ENCODE data around the gene CHADL. TPM values are rescaled to one million over a fixed set of nuclear protein-coding genes. Genes with fewer than 3 reads are reported as not detected.

Gene CHADL
- total RNA-seq, 4 donors from 2014 or later, result 5.9 to 12.6 (median 7.4) TPM

- Histone ChIP-seq H3K4me1 (peaks cover 0 to 8% (median 4%) of the 10 kb centered on the region in 3 donors), H3K36me3 (peaks cover 0 to 95% of the 10 kb centered on the region in 2 donors), H3K9me3 (no peaks in the 10 kb centered on the region), H3K27ac (no peak overlapping the region), H3K27me3 (no peaks in the 10 kb centered on the region), H3K4me3 (no peak overlapping the region)
- 69 to 89% methylated on average over 2 of the region's 3 CpGs for whole genome bisulfite sequencing, 2 donors (ENCODE audit: low coverage in 1 of 2)
- no peak for ATAC-seq
- TF ChIP-seq CTCF (IDR thresholded peaks at IDR 0.05) (no peak), EP300 (IDR thresholded peaks at IDR 0.05) (no peak), POLR2AphosphoS5 (IDR thresholded peaks at IDR 0.05) (no peak), POLR2A (IDR thresholded peaks at IDR 0.05) (no peak)
Measured at GRCh38 chr22:41280065-41280464, 39.3 kb upstream of the CHADL start.

GRCh38 chr22:41274856-41275255 is 34.1 kb upstream of the CHADL start:
- ATAC-seq, result no peak
- Histone ChIP-seq H3K27ac (no peak overlapping the region), H3K9me3 (no peaks in the 10 kb centered on the region), H3K4me3 (no peak overlapping the region), H3K27me3 (no peaks in the 10 kb centered on the region), H3K36me3 (peaks cover 0 to 98% of the 10 kb centered on the region in 2 donors), H3K4me1 (no peaks in the 10 kb centered on the region)
- WGBS, 2 donors (ENCODE audit: low coverage in 1 of 2), result 75 to 83% methylated on average over 3 to 4 of the region's 4 CpGs
- TF ChIP-seq POLR2A (IDR thresholded peaks at IDR 0.05), result no peak
- no peak for TF ChIP-seq POLR2AphosphoS5 (IDR thresholded peaks at IDR 0.05)
- no peak for TF ChIP-seq EP300 (IDR thresholded peaks at IDR 0.05)
- no peak for TF ChIP-seq CTCF (IDR thresholded peaks at IDR 0.05)

- H3K36me3 ChIP-seq, result peaks cover 0 to 98% of the 10 kb centered on the region in 2 donors
- 92% methylated on average over 2 of the region's 7 CpGs; no CpG with 5 or more reads in 1 of the 2 donors for WGBS, 2 donors (ENCODE audit: low coverage in 1 of 2)
- ATAC-seq, result no peak
- no peak overlapping the region for H3K4me3 ChIP-seq
- H3K4me1 ChIP-seq, result no peaks in the 10 kb centered on the region
- H3K9me3 ChIP-seq, result no peaks in the 10 kb centered on the region
- no peaks in the 10 kb centered on the region for H3K27me3 ChIP-seq
- no peak overlapping the region for H3K27ac ChIP-seq
- TF ChIP-seq POLR2AphosphoS5 (IDR thresholded peaks at IDR 0.05), result no peak
- no peak for TF ChIP-seq CTCF (IDR thresholded peaks at IDR 0.05)
- no peak for TF ChIP-seq POLR2A (IDR thresholded peaks at IDR 0.05)
- no peak for TF ChIP-seq EP300 (IDR thresholded peaks at IDR 0.05)
Measured at GRCh38 chr22:41273128-41273527, 32.4 kb upstream of the CHADL start.

GRCh38 chr22:41271787-41272186 is 31.1 kb upstream of the CHADL start:
- Histone ChIP-seq H3K27ac (no peak overlapping the region), H3K36me3 (peaks cover 0 to 100% of the 10 kb centered on the region in 2 donors), H3K27me3 (no peaks in the 10 kb centered on the region), H3K4me1 (no peaks in the 10 kb centered on the region), H3K4me3 (no peak overlapping the region), H3K9me3 (no peaks in the 10 kb centered on the region)
- no peak for ATAC-seq
- no peak for TF ChIP-seq CTCF (IDR thresholded peaks at IDR 0.05)
- TF ChIP-seq POLR2A (IDR thresholded peaks at IDR 0.05), result no peak
- TF ChIP-seq POLR2AphosphoS5 (IDR thresholded peaks at IDR 0.05), result no peak
- no peak for TF ChIP-seq EP300 (IDR thresholded peaks at IDR 0.05)
- 93% methylated on average over 5 of the region's 9 CpGs; no CpG with 5 or more reads in 1 of the 2 donors for WGBS, 2 donors (ENCODE audit: low coverage in 1 of 2)

GRCh38 chr22:41267958-41268357 is 27.2 kb upstream of the CHADL start:
- no peaks in the 10 kb centered on the region for H3K27me3 ChIP-seq
- ATAC-seq, result no peak
- no peaks in the 10 kb centered on the region for H3K4me1 ChIP-seq
- no peak overlapping the region for H3K4me3 ChIP-seq
- H3K27ac ChIP-seq, result no peak overlapping the region
- TF ChIP-seq CTCF (IDR thresholded peaks at IDR 0.05) (no peak), EP300 (IDR thresholded peaks at IDR 0.05) (no peak), POLR2AphosphoS5 (IDR thresholded peaks at IDR 0.05) (no peak), POLR2A (IDR thresholded peaks at IDR 0.05) (no peak)
- WGBS, 2 donors (ENCODE audit: low coverage in 1 of 2), result 97% methylated on average over 14 of the region's 16 CpGs; no CpG with 5 or more reads in 1 of the 2 donors
- H3K9me3 ChIP-seq, result no peaks in the 10 kb centered on the region
- peaks cover 0 to 97% of the 10 kb centered on the region in 2 donors for H3K36me3 ChIP-seq
